ENCODE data around the gene MYO16. TPM values are rescaled to one million over a fixed set of nuclear protein-coding genes. Genes with fewer than 3 reads are reported as not detected.

MYO16 gene
- total RNA-seq, 1 donor from 2014 or later, result 0.27 TPM

DNA sequence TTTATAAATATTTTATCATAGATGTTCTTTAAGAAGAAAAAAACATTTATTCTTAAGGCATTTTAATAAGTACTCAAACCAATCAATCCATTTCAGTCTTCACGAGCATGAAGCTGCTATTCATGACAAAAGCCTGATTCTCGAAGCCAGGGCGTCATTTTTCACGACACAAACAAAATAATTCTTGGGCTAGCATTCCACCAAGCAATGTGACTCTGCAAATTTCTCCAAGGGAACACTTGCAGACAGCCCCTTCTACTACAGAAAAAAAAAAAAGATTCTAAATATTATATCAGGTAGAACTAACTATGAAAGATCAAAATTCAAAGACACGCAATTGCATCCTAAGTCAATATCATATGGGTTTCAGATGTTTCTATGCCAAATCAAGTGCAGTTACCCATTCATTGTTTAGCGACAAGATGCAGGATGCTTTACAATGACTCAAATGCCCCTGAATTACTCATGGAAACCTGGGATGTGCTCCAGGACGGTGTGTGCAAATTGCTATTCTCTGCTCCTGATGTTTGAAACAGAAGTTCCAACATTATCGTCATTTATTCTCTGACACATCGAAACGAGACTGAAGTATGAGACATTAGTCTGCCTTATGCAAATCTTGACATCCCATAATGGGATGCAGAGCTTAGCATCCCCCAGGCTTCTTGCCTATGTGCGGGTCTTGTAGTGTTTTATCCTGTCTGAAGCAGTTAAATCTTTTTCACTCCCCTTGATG is 517.7 kb downstream of the MYO16 start:
- intact Hi-C loops (cut with DNase I), result loop anchor here (10.0 kb wide), 1 partner anchor 638 kb away; the partner anchor contains the start of gene IRS2

DNA sequence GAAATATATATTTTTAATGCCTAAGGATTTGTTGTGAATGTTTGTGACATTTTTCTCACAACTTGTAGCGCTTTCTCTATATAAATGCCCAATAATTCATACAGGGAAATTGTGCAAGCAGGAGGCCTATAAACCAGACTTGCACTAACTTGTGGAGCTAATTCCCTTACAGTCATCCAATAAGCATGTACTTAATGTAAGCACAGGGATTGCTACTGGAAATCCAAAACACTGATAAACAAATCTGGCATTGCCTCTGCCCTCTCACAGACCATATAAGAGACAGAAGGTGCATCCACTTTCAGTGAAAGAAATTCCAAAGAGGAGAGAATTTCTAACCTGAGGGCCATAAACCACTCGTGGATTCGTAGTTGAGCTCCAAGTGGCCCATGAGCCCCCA is 518.8 kb downstream of the MYO16 start:
- no peak for DNase-seq (ENCODE audit: low spot score)
- intact Hi-C loops (cut with DNase I), result loop anchor here (10.0 kb wide), 1 partner anchor 637 kb away; the partner anchor contains the start of gene IRS2

More for the DNA sequence above, 517.7 kb downstream of the MYO16 start:
- DNase-seq (ENCODE audit: low spot score), result no peak
- ATAC-seq, result no peak

GRCh38 chr13:109150696-109151095 is 521.3 kb downstream of the MYO16 start:
- ATAC-seq (no peak), DNase-seq (ENCODE audit: low spot score) (no peak)
- intact Hi-C loops (cut with DNase I), result no loop called here

More for the DNA sequence above, 518.8 kb downstream of the MYO16 start:
- ATAC-seq, result no peak

DNA sequence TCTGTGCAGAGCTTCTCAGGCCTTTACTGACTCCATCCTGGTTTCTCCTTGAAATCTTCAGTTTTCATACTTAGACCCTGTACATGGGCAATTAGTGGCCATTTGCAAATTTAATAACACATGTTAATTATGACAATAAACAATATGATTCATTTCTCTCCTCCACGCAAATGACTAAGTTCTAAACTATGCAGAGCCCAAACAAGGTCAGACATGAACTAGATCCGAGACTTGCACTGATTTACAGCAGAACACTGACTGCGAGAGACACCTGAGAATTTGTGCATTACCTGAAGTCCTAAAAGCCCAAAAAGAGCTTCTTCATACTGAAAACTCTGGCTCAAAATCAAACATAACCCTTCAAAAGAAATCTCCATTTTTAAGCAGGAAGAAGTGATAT is 521.8 kb downstream of the MYO16 start:
- ATAC-seq (no peak), DNase-seq (ENCODE audit: low spot score) (no peak)
- intact Hi-C loops (cut with DNase I), result no loop called here

- DNase-seq (ENCODE audit: low spot score), result no peak
- intact Hi-C loops (cut with DNase I), result no loop called here
- no peak for ATAC-seq
Measured at GRCh38 chr13:109151696-109152095, 522.3 kb downstream of the MYO16 start.

- ATAC-seq (no peak), DNase-seq (ENCODE audit: low spot score) (no peak)
- intact Hi-C loops (cut with DNase I), result no loop called here
Measured at GRCh38 chr13:109152311-109152820, 523.0 kb downstream of the MYO16 start.

DNA sequence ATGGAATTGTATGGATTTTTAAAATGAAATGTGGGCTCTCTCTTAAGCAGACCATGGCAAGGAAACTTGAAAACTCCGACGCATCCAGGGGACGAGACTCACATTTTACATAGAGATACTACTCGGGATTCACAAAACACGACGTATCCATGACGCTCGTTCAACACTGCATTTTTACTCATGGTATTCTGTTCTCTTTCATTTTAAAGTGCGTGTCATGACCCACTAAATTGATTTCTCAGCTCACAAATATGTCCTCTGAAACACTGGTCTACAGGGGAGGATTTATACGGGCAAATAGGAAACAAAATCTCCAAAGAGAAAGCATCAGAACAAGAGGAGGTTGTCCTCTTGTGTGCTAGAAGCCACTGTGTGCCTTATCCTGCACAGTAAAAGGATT is 523.5 kb downstream of the MYO16 start:
- ATAC-seq, result no peak
- intact Hi-C loops (cut with DNase I), result no loop called here
- no peak for DNase-seq (ENCODE audit: low spot score)

- ATAC-seq (no peak), DNase-seq (ENCODE audit: low spot score) (no peak)
- intact Hi-C loops (cut with DNase I), result no loop called here
Measured at GRCh38 chr13:109154146-109154545, 524.7 kb downstream of the MYO16 start.

- intact Hi-C loops (cut with DNase I), result no loop called here
- ATAC-seq (no peak), DNase-seq (ENCODE audit: low spot score) (no peak)
Measured at GRCh38 chr13:109154546-109154945, 525.1 kb downstream of the MYO16 start.

DNA sequence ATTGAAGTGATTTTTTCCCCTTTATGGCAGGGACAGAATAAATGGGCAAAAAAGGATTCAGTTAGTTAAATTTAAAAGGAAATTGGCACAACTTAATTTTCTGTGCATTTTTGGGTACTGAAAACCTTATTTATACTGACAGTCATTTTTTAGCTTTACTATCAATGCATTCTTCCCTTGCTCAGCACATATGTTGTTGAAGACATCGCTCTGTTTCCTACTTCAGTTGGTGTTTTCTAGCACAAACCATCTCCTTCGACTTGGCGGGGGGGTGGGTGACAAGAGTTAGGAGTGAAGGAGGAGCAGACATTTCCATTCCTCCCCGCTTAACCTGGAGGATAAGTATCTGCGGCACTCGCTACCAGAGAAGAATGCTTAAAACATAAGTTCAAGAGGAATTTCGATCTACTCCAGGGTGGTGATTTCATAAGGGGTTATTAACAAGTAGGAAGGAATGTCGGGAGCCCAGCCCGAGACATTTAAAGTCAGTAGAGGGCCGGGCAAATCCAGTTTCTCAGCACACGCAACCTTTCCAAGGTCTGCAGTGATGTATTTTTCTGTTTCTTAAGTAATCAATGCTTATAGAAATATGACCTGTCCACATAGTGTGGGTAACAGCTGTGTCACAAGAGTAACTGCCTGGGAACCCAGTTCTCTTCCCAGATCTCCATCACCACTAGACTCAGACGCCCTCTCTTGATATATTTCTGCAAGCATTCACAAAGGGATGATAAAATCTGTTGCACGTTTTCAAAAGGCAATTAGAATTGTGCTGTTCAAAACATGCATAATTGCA is 525.8 kb downstream of the MYO16 start:
- intact Hi-C loops (cut with DNase I), result no loop called here
- ATAC-seq, result no peak
- DNase-seq (ENCODE audit: low spot score), result no peak

GRCh38 chr13:109156181-109156935 is 526.9 kb downstream of the MYO16 start:
- intact Hi-C loops (cut with DNase I), result no loop called here
- DNase-seq (ENCODE audit: low spot score), result no peak
- ATAC-seq, result no peak

DNA sequence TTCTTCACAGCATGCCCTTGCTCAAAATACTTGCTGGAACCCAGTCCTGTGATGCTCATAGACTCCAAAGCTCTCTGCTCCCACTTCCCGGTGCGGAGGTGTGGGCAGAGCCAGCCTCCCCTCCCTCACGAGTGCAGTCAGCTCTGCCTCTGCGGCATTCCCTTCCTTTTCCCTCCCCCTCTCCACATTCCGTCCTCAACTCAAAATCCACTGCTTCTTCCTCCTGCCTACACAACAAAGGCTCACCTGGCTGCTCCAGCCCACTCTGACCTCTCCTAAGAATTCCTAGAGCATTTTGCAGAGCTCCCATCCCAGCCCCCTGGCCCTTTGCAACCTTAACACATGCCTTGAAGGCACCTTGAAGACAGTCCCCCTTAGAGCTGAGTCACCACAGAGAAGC is 527.9 kb downstream of the MYO16 start:
- ATAC-seq, result no peak
- no peak for DNase-seq (ENCODE audit: low spot score)
- intact Hi-C loops (cut with DNase I), result no loop called here

GRCh38 chr13:109158383-109158782 is 529.0 kb downstream of the MYO16 start:
- ATAC-seq (no peak), DNase-seq (ENCODE audit: low spot score) (no peak)
- intact Hi-C loops (cut with DNase I), result no loop called here

GRCh38 chr13:109159650-109160309 is 530.4 kb downstream of the MYO16 start:
- intact Hi-C loops (cut with DNase I), result no loop called here
- DNase-seq (ENCODE audit: low spot score) (no peak), ATAC-seq (no peak)

DNA sequence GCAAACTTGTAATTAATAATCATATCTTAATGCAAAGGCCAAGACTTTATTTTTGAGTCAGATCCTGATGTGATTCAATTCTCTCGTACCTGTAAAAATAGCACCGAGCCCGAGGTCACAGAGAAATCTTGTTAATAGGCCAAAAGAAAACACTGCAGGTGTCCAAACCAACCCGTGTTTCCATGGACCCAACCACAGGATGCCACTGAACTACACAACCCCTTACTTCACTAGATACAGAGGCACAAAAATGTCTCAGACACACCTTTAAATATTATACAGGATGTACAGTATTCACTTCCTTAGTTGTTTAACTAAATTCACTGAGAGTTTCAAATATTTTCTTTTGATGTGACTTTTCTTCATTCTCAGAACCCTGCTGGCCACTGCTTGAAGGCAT is 530.9 kb downstream of the MYO16 start:
- no peak for DNase-seq (ENCODE audit: low spot score)
- ATAC-seq, result no peak
- intact Hi-C loops (cut with DNase I), result no loop called here

DNA sequence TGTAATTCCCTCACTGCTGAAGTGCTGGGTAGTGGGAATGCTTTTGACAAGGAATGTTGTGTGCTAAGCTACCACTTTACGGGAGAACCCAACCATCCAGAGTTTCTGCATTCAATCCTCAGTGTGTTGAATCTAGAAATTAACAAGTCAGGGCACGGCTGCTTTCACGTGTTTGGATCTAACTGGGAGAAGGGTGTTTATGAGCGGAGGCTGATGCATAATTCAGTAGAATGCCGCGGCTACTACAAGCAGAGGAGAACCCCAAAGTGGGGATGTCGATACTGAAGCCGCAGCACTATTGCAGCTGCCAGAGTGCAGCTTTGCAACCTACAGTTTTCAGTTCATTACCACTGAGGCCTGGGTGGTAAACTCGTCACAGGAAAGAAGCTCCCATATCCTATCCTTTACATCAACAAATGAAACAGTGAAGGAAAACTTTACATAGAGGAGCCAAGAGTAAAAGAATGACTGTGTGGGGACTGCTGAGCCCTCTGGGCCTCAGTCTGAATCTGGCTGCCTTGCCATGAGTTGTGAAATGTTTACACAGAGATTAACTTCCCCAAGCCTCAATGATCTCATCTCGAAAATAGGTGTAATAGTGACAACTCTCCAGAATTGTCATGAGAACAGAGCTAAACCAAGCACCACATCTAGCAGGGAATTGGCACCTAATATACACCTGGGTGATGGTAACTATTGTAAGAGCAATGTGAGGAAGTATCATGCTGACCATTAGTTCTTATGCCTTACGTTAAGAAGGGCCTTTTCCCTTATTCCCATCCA is 531.7 kb downstream of the MYO16 start:
- no peak for DNase-seq (ENCODE audit: low spot score)
- ATAC-seq, result no peak
- intact Hi-C loops (cut with DNase I), result no loop called here

DNA sequence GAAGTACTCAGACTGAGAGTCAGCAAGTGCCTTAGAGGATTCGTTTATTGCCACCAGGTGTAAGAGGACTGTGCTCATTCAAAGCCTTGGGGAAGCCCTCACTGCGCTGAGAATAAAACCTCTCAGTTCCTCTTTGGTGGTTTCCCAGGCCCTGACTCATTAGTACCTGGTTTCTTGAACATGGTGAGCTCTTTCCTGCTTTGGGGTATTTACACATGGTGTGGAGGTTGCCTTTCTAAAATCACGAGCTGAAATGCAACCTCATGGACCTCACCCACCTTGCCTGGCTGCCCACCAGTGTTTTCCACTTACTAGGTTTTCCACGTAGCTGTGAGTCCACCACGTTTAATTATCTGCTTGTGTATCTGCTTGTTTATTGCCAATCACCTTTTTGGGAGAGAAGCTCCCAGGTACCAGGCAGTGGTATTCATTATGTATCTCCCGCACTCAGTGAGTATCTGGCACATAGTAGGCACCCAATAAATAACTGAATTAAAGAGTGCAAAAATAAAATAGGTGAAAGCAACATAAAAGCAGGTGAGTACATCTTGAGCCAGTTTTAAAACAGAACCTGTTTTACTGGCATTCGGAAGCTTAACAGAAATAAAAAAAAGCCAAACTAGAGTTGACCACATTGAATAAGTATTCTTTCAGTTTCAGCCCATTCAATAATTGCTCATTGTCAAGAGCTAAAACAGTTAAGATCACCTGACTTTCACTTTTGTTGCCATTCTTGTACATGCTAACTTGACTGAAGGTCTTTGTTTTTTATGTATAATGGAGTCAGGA is 533.0 kb downstream of the MYO16 start:
- DNase-seq (ENCODE audit: low spot score), result no peak
- intact Hi-C loops (cut with DNase I), result no loop called here
- no peak for ATAC-seq

- no peak for DNase-seq (ENCODE audit: low spot score)
- intact Hi-C loops (cut with DNase I), result no loop called here
- no peak for ATAC-seq
Measured at GRCh38 chr13:109163037-109163379, 533.6 kb downstream of the MYO16 start.

Measured in sciatic nerve (tissue), 2 donors.